Eye (tissue), 1 donor: ENCODE results near the gene TFEB.

Source experiments
- DNase-seq: peaks from one replicate; pipeline ENCODE4 v3.0.0-alpha.2; 2015

Gene TFEB

GRCh38 chr6:41763470-41763869 is 28.1 kb upstream of the TFEB start:
- DNase-seq: no peak

GRCh38 chr6:41759905-41760579 is 24.6 kb upstream of the TFEB start:
- DNase-seq: no peak

- no peak for DNase-seq
Observed at GRCh38 chr6:41759106-41759904, 23.9 kb upstream of the TFEB start.

- DNase-seq: no peak
Observed at GRCh38 chr6:41758641-41759035, 23.2 kb upstream of the TFEB start.

- no peak for DNase-seq
Observed at GRCh38 chr6:41757931-41758640, 22.7 kb upstream of the TFEB start.

- no peak for DNase-seq
Observed at GRCh38 chr6:41757271-41757670, 21.9 kb upstream of the TFEB start.

- DNase-seq: no peak
Observed at GRCh38 chr6:41756354-41756753, 20.9 kb upstream of the TFEB start.

- DNase-seq: no peak
Observed at GRCh38 chr6:41755895-41756294, 20.5 kb upstream of the TFEB start.

GRCh38 chr6:41750374-41750773 is 15.0 kb upstream of the TFEB start:
- DNase-seq: no peak

GRCh38 chr6:41748542-41748941 is 13.1 kb upstream of the TFEB start:
- no peak for DNase-seq

- DNase-seq: no peak
Observed at GRCh38 chr6:41748102-41748477, 12.7 kb upstream of the TFEB start.

GRCh38 chr6:41747256-41748101 is 12.1 kb upstream of the TFEB start, which contains the start of gene PGC:
Gene PGC (minus strand): TSS chr6:41747397. CDS start chr6:41747334, 63 bp downstream.
- DNase-seq: no peak

- no peak for DNase-seq
Observed at GRCh38 chr6:41746107-41746506, 10.7 kb upstream of the TFEB start.

- no peak for DNase-seq
Observed at GRCh38 chr6:41744236-41744787, 8.9 kb upstream of the TFEB start.

- no peak for DNase-seq
Observed at GRCh38 chr6:41743406-41744235, 8.2 kb upstream of the TFEB start.

- DNase-seq: no peak
Observed at GRCh38 chr6:41741625-41742490, 6.5 kb upstream of the TFEB start.

GRCh38 chr6:41740366-41741162 is 5.2 kb upstream of the TFEB start:
- DNase-seq: no peak

- no peak for DNase-seq
Observed at GRCh38 chr6:41739041-41739440, 3.6 kb upstream of the TFEB start.

GRCh38 chr6:41737591-41738130 is 2.3 kb upstream of the TFEB start:
- no peak for DNase-seq
